ENCODE data around the gene HMG20A. TPM values are rescaled to one million over a fixed set of nuclear protein-coding genes. Genes with fewer than 3 reads are reported as not detected.

The HMG20A gene
- total RNA-seq, 3 donors from 2014 or later (not counting 1 experiment from before 2014, with no cell fraction given) = 48.4 to 71.0 (median 53.9) TPM

DNA sequence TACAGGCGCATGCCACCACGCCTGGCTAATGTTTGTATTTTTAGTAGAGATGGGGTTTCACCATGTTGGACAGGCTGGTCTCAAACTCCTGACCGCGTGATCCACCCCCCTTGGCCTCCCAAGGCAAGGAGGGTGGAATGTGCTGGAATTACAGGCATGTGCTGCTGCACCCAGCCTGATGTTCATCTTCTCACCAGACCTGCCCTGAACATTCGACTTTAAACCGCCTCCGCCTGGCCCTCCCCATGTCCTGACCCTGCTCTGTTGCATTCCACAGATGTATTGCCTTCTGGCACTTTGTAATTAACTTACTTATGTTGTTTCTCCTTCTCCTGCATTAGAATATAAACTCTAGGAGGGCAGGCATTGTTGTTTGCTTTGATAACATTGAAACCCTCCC lies 109.9 kb downstream of the HMG20A start:
- H3K36me3 Mint-ChIP-seq = no peaks in the 10 kb centered on the region
- no peaks in the 10 kb centered on the region for H3K9me3 Mint-ChIP-seq
- no peak overlapping the region for H3K4me3 Mint-ChIP-seq
- H3K27ac Mint-ChIP-seq = no peak overlapping the region
- intact Hi-C loops (cut with micrococcal nuclease) = no loop called here
- Histone ChIP-seq H3K36me3 (ENCODE audit: control insufficient read depth, insufficient read depth, low read length) (no peaks in the 10 kb centered on the region), H3K4me3 (ENCODE audit: low read length) (no peak overlapping the region), H3K27ac (ENCODE audit: low read length) (no peak overlapping the region), H3K27me3 (ENCODE audit: control insufficient read depth, insufficient read depth, low read length) (no peaks in the 10 kb centered on the region), H3K4me1 (ENCODE audit: control insufficient read depth, insufficient read depth, low read length) (no peaks in the 10 kb centered on the region), H3K9me3 (ENCODE audit: control insufficient read depth, insufficient read depth, low read length) (no peaks in the 10 kb centered on the region)
- no peaks in the 10 kb centered on the region for H3K4me1 Mint-ChIP-seq
- DNase-seq = no peak
- peaks cover 0 to 12% of the 10 kb centered on the region in 2 donors for H3K27me3 Mint-ChIP-seq (ENCODE audit: low read depth in 2 of 2)
- WGBS (ENCODE audit: insufficient coverage) = 100% methylated on average over 7 of the region's 7 CpGs
- TF ChIP-seq, protein P1, sequence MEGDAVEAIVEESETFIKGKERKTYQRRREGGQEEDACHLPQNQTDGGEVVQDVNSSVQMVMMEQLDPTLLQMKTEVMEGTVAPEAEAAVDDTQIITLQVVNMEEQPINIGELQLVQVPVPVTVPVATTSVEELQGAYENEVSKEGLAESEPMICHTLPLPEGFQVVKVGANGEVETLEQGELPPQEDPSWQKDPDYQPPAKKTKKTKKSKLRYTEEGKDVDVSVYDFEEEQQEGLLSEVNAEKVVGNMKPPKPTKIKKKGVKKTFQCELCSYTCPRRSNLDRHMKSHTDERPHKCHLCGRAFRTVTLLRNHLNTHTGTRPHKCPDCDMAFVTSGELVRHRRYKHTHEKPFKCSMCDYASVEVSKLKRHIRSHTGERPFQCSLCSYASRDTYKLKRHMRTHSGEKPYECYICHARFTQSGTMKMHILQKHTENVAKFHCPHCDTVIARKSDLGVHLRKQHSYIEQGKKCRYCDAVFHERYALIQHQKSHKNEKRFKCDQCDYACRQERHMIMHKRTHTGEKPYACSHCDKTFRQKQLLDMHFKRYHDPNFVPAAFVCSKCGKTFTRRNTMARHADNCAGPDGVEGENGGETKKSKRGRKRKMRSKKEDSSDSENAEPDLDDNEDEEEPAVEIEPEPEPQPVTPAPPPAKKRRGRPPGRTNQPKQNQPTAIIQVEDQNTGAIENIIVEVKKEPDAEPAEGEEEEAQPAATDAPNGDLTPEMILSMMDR (IDR thresholded peaks at IDR 0.05) = no peak
- ATAC-seq = no peak

DNA sequence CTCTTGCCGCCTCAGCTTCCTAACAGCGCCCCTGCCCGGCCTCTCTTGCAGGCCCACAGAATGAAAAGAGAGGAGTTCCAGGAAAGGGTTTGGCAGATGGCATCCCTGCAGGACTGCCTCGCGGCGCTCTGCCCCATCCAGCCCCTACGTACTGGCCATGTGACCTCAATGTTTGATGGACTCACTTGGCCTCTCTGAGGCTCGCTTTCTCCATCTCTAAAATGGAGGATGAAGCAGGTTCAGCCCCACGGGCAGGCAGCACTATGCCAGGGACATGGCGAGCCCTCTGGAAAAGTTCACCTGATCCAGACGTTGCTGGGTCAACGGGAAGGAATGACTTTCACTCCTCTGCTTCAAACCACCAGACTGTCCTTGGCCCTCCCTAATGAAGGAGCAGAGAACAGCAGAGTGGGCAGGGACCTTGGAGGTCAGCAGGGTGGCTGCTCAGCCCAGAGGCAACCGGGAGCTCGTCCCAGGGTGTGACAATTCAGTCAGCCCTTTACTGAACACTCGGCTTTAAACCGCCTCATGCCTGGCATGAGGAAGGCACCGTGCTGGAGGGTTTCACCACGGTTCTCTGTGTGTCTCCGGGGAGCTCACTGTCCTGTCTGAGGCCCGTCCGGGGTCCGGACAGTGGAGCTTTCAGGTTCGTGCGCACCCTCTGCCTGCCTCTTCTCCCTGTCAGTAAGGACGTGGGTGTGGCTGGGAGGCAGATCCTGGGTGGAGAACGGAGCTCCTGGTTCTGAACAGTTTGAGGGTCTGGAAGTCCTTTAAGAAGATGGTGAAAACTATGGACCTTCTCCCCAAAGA lies 110.7 kb downstream of the HMG20A start:
- ATAC-seq (no peak), DNase-seq (no peak)
- Histone ChIP-seq H3K4me3 (ENCODE audit: low read length) (no peak overlapping the region), H3K27me3 (ENCODE audit: control insufficient read depth, insufficient read depth, low read length) (no peaks in the 10 kb centered on the region), H3K4me1 (ENCODE audit: control insufficient read depth, insufficient read depth, low read length) (no peaks in the 10 kb centered on the region), H3K9me3 (ENCODE audit: control insufficient read depth, insufficient read depth, low read length) (no peaks in the 10 kb centered on the region), H3K27ac (ENCODE audit: low read length) (no peak overlapping the region), H3K36me3 (ENCODE audit: control insufficient read depth, insufficient read depth, low read length) (no peaks in the 10 kb centered on the region)
- Mint-ChIP-seq H3K36me3 (no peaks in the 10 kb centered on the region), H3K4me1 (no peaks in the 10 kb centered on the region), H3K27me3 (ENCODE audit: low read depth in 2 of 2) (peaks cover 0 to 12% of the 10 kb centered on the region in 2 donors), H3K9me3 (no peaks in the 10 kb centered on the region), H3K27ac (no peak overlapping the region), H3K4me3 (no peak overlapping the region)
- TF ChIP-seq, protein P1 (IDR thresholded peaks at IDR 0.05) = no peak
- WGBS (ENCODE audit: insufficient coverage) = 91% methylated on average over 25 of the region's 26 CpGs
- intact Hi-C loops (cut with micrococcal nuclease) = no loop called here

DNA sequence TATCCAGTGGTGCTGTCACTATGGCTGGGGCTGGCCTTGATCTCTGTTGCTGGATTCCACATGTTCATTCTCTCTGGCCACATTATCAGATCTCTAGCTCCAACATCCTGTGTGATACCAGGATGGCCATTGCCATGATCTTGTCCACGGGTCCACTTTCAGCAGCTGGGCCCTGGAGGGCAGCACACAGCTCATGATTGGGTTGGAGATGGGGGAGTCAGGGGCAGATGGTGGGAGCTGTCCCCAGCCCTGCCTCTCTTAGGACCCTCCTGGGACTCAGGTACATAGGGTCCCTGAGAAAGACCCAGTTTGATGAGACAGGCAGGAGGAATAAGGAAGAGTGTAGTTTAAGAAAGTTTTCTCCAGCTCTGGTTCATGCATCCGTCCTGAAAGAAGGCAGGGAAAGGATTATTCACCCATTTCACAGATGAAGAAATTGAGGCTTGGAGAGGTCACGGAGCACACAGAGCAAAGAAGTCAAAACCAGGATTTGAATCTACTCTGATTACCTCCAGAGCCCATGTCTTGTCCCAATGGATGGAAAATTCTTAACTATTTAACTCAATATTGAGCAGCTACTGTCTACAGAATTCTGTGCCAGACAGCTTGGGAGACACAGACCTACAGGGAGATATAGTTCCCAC lies 111.5 kb downstream of the HMG20A start:
- no peak overlapping the region for H3K27ac ChIP-seq (ENCODE audit: low read length)
- Mint-ChIP-seq H3K4me3 (no peak overlapping the region), H3K27me3 (ENCODE audit: low read depth in 2 of 2) (peaks cover 0 to 12% of the 10 kb centered on the region in 2 donors), H3K9me3 (no peaks in the 10 kb centered on the region), H3K36me3 (no peaks in the 10 kb centered on the region), H3K27ac (no peak overlapping the region), H3K4me1 (no peaks in the 10 kb centered on the region)
- peaks cover 3% of the 10 kb centered on the region for H3K4me1 ChIP-seq (ENCODE audit: control insufficient read depth, insufficient read depth, low read length)
- ATAC-seq = no peak
- DNase-seq = no peak
- H3K36me3 ChIP-seq (ENCODE audit: control insufficient read depth, insufficient read depth, low read length) = no peaks in the 10 kb centered on the region
- intact Hi-C loops (cut with micrococcal nuclease) = no loop called here
- 80% methylated on average over 3 of the region's 3 CpGs for WGBS (ENCODE audit: insufficient coverage)
- H3K4me3 ChIP-seq (ENCODE audit: low read length) = no peak overlapping the region
- H3K27me3 ChIP-seq (ENCODE audit: control insufficient read depth, insufficient read depth, low read length) = no peaks in the 10 kb centered on the region
- H3K9me3 ChIP-seq (ENCODE audit: control insufficient read depth, insufficient read depth, low read length) = no peaks in the 10 kb centered on the region
- TF ChIP-seq, protein P1 (IDR thresholded peaks at IDR 0.05) = no peak

Data from natural killer cell (primary cell).